NCI-H2081 (cell line): ENCODE data around the gene LLPH.
A peak's percentile ranks its signal among the peaks of the same experiment; 100 is the strongest.
"Not testable (repeated sequence)": the region's sequence is repeated elsewhere in the genome, so short reads cannot be mapped to it uniquely, and the experiment has no call there.

ENCODE experiments used
- DNase-seq, 2 experiments: peaks; one replicate each; lab custom pipeline; 2025; lab: John Stamatoyannopoulos, UW

Gene LLPH

DNA sequence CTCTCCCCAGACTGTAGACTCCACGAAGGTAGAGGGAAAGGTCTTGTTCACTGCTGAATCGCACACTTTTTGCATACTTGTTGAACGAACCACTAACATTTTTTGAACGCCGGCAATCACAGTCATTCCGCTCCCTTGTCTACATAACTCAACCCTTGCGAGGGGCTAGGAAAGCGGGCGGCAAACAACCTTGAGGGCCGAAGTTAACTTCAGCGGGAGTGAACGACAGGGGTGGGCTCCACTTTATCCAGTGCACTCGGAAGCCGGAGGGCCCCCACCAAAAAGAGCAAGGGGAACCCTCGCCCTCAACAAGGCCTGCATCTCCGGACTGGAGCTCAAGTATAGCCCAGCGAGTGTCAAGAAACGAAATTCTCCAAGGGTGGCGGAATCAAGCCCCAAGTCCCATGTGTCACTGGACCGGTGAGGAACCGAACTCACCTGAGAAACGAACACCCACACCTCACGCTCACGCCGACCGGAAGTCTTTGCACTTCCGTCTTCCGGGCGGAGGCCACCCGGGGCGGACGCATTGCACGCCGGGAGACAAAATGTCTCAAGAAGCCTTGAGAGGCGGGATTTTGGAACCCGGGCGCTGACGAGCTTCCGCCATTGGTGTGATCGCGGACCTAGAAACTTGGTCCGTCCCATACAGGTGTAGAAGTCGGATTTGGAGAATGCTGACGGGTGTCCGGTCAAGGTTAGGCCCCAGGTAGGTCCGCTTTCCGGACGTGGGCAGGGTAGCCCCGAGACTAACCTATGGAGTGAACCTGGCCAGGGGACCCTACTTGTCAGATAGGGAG is at the start of gene LLPH:
LLPH (minus strand) TSS at position 484 of the 800 bp plus-strand sequence. CDS start 1,644 bp downstream, outside the sequence.
- DNase-seq = peak; percentile 90 to 95

DNA sequence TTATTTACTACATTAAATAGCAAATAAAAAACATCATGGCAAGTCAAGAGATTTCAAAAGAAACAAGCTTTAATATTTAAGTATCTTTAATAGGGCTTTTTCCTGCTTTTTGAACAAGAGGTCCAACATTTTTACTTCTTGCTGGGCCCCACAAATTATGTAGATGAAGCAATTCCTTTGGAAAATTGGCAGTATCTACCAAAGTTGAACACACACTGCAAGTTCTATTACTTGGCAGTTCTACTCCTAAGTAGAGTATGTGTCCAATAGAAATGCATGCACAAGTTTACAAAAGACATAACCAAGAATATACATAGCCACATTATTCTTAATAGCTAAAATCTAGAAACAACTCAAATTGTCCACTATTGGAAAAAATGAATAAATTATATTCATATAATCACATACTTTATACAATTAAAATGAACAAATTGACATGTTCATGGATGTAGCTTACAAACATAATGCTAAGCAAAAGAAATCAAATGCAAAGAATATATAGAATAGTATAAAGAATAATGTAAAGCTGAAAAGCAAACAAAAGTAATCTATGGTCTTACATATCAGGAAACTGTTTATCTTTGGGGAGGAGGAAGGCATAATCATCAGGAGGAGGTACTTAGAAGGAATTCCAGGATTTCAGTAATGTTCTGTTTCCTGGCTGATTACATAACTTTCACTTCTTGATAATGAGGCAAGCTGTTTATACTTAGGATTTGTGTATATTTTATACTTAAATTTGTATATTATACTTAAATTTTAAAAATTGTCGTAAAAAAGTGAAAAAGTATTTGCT is 45.8 kb upstream of the LLPH start:
- no peak for DNase-seq

DNA sequence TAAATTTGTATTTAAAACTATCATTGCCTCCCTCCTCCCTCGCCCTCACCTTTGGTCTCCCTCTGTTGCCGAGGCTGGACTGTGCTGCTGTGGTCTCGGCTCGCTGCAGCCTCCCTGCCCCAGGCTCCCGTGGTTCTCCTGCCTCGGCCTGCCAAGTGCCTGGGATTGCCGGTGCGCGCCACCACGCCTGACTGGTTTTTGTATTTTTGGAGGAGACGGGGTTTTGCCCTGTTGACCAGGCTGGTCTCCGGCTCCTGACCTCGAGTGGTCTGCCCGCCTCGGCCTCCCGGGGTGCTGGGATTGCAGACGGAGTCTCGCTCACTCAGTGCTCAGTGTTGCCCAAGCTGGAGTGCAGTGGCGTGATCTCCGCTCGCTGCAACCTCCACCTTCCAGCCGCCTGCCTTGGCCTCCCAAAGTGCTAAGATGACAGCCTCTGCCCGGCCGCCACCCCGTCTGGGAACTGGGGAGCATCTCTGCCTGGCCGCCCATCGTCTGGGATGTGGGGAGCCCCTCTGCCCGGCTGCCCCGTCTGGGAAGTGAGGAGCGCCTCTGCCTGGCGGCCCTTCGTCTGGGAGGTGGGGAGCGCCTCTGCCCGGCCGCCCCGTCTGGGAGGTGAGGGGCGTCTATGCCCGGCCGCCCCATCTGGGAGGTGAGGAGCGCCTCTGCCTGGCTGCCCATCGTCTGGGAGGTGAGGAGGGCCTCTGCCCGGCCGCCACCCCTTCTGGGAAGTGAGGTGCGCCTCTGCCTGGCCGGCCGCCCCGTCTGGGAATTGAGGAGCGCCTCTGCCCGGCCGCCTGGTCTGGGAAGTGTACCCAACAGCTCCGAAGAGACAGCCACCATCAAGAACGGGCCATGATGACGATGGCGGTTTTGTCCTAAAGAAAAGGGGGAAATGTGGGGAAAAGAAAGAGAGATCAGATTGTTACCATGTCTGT is 44.1 kb upstream of the LLPH start:
- DNase-seq = not testable (repeated sequence)

DNA sequence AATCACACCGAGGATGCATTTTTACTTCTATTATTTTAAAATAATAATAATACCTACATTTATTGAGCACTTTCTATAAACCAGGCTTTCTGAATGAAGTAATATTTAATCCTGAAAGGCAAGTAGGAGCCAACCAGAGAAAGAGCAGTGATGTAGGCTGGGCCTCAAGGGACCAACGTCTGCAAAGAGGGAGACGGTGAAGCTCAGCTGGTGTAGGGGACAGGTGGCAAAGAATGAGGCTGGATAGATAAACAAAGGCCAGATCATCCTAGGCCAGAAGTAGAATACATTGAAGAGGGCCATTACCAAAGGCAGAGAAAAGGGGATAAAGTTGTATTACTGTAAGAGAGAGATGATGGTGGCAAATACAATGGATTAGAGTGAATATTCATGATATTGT is 40.1 kb upstream of the LLPH start:
- DNase-seq = no peak

GRCh38 chr12:66169221-66170170 is 38.9 kb upstream of the LLPH start, which contains the start of gene TMBIM4:
Gene TMBIM4, minus strand, starts transcription at chr12:66169996. Its CDS starts 45 bp downstream, at chr12:66169951.
- peak; percentile 89 to 93 for DNase-seq

DNA sequence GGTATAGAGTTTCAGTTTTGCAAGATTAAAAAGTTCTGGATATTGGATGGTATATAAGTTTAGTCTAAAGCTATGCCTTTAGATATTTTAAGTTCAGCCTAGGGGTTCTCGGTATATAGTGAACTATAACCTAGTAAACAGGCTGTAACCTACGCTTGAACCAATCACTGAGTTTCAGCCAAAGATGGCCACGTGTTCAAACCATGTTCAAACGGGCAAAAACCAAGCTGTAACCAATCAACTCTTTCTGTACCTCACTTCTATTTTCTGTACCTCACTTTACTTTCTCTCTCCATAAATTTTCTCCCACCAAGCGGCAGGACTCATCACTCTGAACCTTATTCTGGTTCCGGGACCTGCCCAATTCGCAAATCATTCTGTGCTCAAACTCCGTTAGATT is 37.9 kb upstream of the LLPH start:
- peak in 1 of 2 experiments; percentile 5 for DNase-seq

GRCh38 chr12:66166561-66166960 is 36.0 kb upstream of the LLPH start:
- DNase-seq = no peak

DNA sequence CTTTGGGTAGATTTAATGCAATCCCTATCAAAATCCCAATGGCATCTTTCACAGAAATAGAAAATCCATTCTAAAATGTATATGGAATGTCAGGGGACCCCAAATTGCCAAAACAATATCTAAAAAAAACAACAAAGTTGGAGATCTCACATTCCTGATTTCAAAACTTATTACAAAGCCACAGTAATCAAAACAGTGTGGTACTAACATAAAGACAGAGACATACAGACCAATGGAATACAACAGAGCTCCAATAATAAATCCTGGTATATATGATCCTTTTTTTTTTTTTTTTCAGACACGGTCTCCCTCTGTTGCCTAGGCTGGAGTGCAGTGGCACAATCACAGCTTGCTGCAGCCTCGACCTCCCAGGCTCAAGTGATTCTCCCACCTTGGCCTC is 34.6 kb upstream of the LLPH start:
- DNase-seq = no peak

- no peak for DNase-seq
These were observed 33.8 kb upstream of the LLPH start for GRCh38 chr12:66164349-66164821.

- DNase-seq = no peak
These were observed 32.7 kb upstream of the LLPH start for GRCh38 chr12:66163289-66163688.

DNA sequence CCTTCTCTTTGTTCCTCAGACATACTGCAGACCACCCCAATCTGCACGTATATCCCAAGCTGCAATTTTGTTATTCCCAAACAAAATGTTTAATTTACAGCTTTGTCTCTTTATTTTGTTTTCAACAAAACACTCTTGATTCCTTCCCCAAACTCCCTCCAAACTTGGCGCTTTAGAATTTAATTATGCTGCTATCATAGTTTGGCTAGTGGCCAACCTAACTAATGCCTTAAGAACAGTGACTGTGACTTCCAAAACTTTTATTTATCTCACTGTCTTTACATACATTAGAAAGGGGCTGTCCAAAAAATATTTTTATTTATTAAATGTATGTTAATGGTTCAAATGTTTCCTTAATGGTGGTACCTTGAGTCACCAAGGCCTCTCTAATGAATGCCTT is 32.2 kb upstream of the LLPH start:
- no peak for DNase-seq

DNA sequence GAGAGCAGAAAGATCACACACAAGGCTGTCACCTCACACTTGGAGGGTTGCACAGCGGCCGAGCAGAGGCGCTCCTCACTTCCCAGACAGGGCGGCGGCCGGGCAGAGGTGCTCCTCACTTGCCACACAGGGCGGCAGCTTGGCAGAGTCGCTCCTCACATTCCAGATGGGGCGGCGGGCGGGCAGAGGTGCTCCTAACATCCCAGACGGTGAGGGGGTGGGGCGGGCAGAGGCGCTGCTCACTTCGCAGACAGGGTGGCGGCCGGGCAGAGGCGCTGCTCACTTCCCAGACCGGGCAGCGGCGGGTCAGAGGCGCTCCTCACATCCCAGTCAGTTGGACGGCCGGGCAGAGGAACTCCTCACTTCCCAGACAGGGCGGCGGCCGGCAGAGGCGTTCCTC is 30.2 kb upstream of the LLPH start:
- no peak for DNase-seq

DNA sequence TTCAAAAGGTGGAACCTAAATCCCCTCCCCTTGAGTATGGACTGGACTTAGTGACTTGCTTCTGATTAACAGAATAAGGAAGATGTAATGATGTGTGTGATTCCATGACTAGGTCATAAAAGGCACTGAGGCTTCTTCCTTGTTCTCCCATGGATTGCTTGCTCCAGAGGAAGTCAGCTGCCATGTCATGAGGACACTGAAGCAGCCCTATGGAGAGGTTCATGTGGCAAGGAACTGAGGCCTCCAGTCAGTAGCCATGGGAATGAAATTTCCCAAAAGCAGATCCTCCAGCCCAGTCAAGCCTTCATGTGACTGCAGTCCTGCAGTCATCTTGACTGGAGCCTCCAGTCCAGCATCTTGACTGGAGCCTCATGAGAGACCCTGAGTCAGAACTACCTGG is 28.6 kb upstream of the LLPH start:
- no peak for DNase-seq

DNA sequence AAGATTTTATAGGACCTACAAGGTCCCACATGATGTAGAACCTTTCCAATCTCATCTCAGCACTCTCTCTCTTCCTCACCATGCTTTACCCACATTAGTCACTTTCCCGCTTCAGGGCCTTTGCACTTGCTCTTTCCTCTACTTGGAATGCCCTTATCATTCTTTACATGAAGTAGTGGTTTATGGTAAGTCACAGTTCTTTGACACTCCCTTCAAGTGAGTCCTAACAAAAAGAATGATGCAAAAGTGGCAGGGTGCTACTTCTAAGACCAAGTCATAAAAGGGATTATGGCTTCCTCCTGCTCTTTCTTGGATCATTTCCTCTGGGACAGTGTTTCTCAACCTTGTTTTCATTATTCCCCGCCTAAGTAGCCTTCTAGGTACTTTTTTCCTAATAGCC is 26.1 kb upstream of the LLPH start:
- no peak for DNase-seq

GRCh38 chr12:66154776-66155175 is 24.2 kb upstream of the LLPH start:
- DNase-seq = no peak

GRCh38 chr12:66152732-66153131 is 22.2 kb upstream of the LLPH start:
- no peak for DNase-seq

DNA sequence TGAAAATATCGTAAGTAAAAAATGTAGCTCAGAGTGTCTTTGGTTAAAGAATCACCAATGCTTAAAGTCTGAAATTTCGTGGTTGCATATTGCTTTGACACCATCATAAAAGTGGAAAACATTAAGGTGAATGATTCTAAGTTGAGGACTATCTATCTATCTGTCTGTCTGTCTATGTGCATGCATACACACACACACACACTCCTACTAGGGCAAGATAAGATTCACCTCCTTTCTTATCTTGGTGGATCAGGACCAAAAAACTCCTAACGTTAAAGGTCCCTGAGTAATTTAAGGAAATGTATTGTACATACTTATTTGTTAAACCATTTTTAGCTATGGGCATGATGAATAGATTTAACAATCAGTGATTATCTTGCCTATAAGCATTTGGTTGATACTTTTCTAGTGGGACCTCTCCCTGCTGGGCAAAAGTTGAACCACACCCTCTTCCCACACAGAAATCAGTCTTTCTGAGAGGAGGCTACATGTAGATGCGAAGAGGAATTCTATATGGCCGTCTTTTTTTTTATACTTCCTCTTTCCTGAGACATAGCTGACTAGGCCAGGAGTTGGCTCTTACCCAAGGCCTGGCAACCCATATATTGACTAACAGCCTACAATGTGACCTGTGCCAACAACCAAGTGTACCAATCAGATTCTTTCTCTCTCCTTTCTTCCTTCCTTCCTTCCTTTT is 19.3 kb upstream of the LLPH start:
- DNase-seq = no peak

DNA sequence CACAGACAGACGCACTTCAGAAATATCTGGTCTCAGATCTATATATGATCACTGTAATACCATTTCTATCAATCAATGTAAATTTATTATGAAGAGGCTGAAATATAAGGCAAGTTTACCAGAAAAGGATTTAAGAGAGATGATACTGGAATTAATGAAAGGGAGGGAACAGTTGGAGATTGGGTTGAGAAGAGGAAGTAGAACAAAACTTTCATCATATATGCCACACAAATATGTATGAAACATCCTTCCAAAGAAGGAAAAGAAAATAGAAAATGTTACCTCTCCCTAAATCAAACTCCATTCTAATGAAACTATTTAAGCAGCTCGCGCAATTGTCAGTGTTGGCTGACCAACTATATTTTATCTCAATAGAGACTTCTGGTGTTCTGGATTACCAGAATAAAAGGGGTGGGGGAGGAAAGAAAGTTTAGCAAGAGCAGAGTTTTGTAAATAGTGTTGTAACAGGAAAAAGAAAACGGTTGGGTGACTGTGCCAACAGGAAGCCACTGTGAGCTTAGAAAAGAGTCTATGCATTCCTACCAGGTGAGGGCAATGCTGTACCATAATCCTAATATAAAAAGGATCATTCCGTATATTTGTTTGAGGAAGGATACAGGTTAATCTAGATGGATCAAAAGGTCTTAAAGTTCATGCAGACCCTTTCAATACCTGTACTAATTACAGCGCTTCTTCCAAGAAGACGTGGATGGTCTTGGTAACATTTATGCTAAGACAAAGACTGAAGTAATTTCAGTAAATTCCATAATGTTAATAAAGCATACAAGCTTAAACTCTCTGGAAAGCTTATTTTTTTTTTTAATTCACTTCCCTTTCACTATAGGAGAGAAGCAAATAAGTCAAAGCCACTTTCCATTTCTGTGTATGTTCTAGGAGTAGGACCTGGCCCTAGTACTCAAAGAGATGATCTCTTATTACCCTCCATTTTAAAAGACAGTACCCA is 14.5 kb upstream of the LLPH start:
- peak; percentile 36 to 51 for DNase-seq

GRCh38 chr12:66143868-66144267 is 13.3 kb upstream of the LLPH start:
- no peak for DNase-seq
